ENCODE measurements around the gene B3GALNT2. TPM values are rescaled to one million over a fixed set of nuclear protein-coding genes. Genes with fewer than 3 reads are reported as not detected.
"Not testable (repeated sequence)": the region's sequence is repeated elsewhere in the genome, so short reads cannot be mapped to it uniquely, and the experiment has no call there.

B3GALNT2 gene
- total and polyA plus RNA-seq, 11 donors, result 5.4 to 25.9 (median 20.1) TPM

DNA sequence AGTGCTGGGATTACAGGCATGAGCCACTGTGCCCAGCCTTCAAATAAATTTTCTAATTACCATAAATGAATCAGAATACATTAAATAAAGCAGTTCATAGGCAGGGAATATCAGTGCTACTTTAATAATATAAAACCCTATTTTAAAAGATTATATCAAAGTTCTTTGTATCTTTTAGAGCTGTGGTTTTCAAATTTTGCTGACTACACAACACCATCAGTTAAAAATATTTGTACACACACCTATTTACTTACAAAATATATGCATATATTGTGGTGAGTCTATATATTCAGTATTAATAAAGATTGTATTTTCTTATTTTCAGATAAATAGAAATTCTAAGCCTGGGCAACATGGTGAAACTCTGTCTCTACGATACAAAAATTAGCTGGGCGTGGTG, 18.7 kb downstream of the B3GALNT2 start:
- WGBS, 4 donors, result 90 to 100% (median 96%) methylated on average over 2 of the region's 2 CpGs
- no peak for TF ChIP-seq POLR2A (IDR thresholded peaks at IDR 0.05)
- TF ChIP-seq, protein P1, sequence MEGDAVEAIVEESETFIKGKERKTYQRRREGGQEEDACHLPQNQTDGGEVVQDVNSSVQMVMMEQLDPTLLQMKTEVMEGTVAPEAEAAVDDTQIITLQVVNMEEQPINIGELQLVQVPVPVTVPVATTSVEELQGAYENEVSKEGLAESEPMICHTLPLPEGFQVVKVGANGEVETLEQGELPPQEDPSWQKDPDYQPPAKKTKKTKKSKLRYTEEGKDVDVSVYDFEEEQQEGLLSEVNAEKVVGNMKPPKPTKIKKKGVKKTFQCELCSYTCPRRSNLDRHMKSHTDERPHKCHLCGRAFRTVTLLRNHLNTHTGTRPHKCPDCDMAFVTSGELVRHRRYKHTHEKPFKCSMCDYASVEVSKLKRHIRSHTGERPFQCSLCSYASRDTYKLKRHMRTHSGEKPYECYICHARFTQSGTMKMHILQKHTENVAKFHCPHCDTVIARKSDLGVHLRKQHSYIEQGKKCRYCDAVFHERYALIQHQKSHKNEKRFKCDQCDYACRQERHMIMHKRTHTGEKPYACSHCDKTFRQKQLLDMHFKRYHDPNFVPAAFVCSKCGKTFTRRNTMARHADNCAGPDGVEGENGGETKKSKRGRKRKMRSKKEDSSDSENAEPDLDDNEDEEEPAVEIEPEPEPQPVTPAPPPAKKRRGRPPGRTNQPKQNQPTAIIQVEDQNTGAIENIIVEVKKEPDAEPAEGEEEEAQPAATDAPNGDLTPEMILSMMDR (IDR thresholded peaks at IDR 0.05), result no peak
- intact Hi-C loops (cut with DNase I), result no loop called here
- Histone ChIP-seq H3K27me3 (no peaks in the 10 kb centered on the region), H3K36me3 (peaks cover 0 to 70% (median 49%) of the 10 kb centered on the region in 9 donors), H3K4me3 (no peak overlapping the region), H3K27ac (no peak overlapping the region), H3K4me1 (no peaks in the 10 kb centered on the region), H3K9me3 (peaks cover 0 to 9% (median 0%) of the 10 kb centered on the region in 12 donors)
- no peak for DNase-seq
- ATAC-seq, result no peak

DNA sequence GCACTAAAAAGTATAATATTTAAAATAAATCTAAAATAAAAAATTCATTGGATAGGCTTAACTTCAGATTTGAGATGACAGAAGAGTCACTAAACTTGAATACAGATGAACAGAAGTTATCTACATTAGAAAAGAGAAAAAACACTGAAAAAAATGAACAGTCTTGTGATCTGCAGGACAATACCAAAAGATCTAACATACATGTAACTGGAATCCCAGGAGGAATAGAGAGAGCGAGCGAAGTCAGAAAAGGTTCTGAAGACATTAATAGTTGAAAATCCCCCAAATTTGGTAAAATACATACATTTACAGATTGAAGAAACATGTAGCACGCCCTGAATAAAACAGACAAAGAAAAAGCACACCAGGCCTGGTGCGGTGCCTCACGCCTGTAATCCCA, 21.2 kb downstream of the B3GALNT2 start:
- DNase-seq, result no peak
- ATAC-seq, result no peak
- no peak for TF ChIP-seq POLR2A (IDR thresholded peaks at IDR 0.05)
- TF ChIP-seq, protein P1 (IDR thresholded peaks at IDR 0.05), result no peak
- no peak overlapping the region for H3K27ac ChIP-seq
- no peaks in the 10 kb centered on the region for H3K4me1 ChIP-seq
- 95 to 98% (median 97%) methylated on average over 5 of the region's 5 CpGs for WGBS, 4 donors
- intact Hi-C loops (cut with DNase I), result no loop called here
- no peaks in the 10 kb centered on the region for H3K27me3 ChIP-seq
- no peak overlapping the region for H3K4me3 ChIP-seq
- peaks cover 0 to 9% (median 0%) of the 10 kb centered on the region in 12 donors for H3K9me3 ChIP-seq
- H3K36me3 ChIP-seq, result peaks cover 0 to 78% (median 58%) of the 10 kb centered on the region in 9 donors

DNA sequence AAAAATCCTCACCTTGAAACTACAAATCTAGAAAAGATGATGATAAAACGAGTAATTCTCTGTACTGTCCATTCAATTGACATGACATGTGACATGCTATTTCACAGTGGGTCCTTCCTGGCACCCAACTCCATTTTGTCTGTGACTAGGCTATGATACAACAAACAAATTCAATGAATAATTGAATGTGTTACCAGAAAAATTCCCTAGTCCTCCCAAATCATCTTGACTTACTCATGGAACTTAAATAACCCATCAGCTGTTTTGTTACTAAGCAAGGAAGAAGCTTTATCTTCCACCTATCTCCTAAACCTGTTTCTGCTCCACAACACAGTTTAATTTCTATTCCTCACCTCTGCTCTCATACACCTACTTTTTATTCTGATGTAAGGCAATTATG, 30.4 kb downstream of the B3GALNT2 start:
- no peaks in the 10 kb centered on the region for H3K27me3 ChIP-seq
- no peaks in the 10 kb centered on the region for H3K9me3 ChIP-seq
- intact Hi-C loops (cut with DNase I), result no loop called here
- DNase-seq, result no peak
- 85 to 86% (median 86%) methylated on average over 1 of the region's 1 CpG for WGBS, 4 donors
- ATAC-seq, result no peak
- no peak overlapping the region for H3K4me3 ChIP-seq
- H3K4me1 ChIP-seq, result no peaks in the 10 kb centered on the region
- TF ChIP-seq, protein P1 (IDR thresholded peaks at IDR 0.05), result no peak
- no peak for TF ChIP-seq POLR2A (IDR thresholded peaks at IDR 0.05)
- peaks cover 0 to 77% (median 41%) of the 10 kb centered on the region in 9 donors for H3K36me3 ChIP-seq
- no peak overlapping the region for H3K27ac ChIP-seq

DNA sequence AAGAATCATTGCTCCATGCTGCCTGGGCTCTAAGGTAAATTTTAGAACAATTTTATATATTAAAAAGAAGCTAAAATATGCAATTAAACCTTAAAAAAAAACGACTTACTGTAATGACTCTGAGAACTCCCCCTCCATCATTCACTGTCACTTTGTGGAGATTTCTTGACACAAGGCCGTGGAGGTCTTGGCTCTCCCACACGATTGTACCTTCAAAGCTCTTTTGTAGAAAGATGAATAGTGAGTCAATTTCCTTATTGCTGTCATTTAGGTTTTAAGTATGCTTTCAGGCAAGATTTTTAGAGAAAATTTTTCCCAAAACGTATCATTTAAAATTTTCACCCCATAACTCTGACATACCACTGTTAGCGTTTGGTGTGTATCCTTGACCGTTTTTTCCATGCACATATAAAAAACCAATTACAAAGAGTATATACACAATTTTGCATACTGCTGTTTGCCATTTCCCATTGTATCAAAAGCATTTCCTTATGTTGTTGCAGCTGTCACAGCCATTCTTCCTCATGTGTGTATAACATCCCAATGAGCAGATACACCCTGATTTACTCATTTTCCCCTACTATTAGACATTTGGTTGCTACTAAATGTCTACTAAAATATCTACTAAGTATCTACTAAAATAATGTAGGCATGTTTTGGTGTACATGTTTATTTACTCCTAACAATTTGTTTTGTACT, 33.4 kb downstream of the B3GALNT2 start:
- WGBS, 4 donors, result 84 to 88% (median 86%) methylated on average over 6 of the region's 6 CpGs
- H3K27me3 ChIP-seq, result no peaks in the 10 kb centered on the region
- TF ChIP-seq, protein P1 (IDR thresholded peaks at IDR 0.05), result no peak
- no peak for TF ChIP-seq POLR2A (IDR thresholded peaks at IDR 0.05)
- H3K9me3 ChIP-seq, result no peaks in the 10 kb centered on the region
- DNase-seq (no peak), ATAC-seq (no peak)
- intact Hi-C loops (cut with DNase I), result no loop called here
- H3K4me1 ChIP-seq, result no peaks in the 10 kb centered on the region
- H3K36me3 ChIP-seq, result peaks cover 0 to 65% (median 35%) of the 10 kb centered on the region in 9 donors
- H3K4me3 ChIP-seq, result no peak overlapping the region
- H3K27ac ChIP-seq, result no peak overlapping the region

DNA sequence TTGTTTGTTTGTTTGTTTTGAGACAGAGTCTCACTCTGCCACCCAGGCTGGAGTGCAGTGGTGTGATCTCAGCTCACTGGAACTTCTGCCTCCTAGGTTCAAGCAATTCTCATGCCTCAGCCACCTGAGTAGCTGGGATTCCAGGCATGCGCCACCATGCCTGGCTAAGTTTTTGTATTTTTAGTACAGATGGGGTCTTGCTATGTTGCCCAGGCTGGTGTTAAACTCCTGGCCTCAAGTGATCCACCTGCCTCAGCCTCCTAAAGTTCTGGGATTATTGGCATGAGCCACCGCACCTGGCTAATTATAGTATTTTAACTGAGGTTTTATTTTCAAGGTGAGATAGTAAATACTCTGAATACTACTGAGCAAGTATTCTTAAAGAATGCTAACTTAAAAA, 34.4 kb downstream of the B3GALNT2 start:
- intact Hi-C loops (cut with DNase I); H3K4me1 ChIP-seq; H3K27me3 ChIP-seq; H3K4me3 ChIP-seq; H3K27ac ChIP-seq; ATAC-seq; H3K9me3 ChIP-seq; DNase-seq: not testable (repeated sequence)
- 96 to 99% (median 97%) methylated on average over 2 of the region's 2 CpGs for WGBS, 4 donors
- H3K36me3 ChIP-seq, result peaks cover 0 to 64% (median 30%) of the 10 kb centered on the region in 9 donors
